ENCODE results near the gene CA12.

The CA12 gene

GRCh38 chr15:63299943-63300575 lies 81.6 kb downstream of the CA12 start:
- no peak for DNase-seq

DNA sequence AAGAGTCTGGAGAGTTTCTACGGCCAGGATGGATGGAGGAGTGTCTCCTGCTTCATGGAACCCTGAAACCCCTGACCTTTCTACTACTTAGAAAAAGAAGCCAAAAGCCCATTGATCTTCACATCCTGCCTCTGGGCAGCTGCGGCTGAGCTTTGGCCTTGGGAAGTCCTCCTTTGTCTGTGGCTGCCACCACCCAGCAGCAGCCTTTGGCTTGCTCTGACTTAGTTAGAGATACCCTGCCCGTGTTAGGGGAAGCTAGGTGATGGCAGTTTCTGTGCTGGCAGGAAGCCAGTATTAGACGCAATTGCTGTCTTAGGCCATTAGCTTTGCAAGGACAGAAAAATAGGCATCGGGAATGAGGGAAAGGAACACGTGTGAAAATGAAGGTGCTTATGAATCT lies 85.5 kb downstream of the CA12 start:
- no peak for DNase-seq

GRCh38 chr15:63295341-63295740 lies 86.3 kb downstream of the CA12 start:
- DNase-seq = no peak

- DNase-seq = no peak
These were observed 87.3 kb downstream of the CA12 start for GRCh38 chr15:63294359-63294758.

GRCh38 chr15:63292771-63293170 lies 88.9 kb downstream of the CA12 start:
- DNase-seq = no peak

GRCh38 chr15:63292241-63292640 lies 89.4 kb downstream of the CA12 start:
- DNase-seq = no peak

DNA sequence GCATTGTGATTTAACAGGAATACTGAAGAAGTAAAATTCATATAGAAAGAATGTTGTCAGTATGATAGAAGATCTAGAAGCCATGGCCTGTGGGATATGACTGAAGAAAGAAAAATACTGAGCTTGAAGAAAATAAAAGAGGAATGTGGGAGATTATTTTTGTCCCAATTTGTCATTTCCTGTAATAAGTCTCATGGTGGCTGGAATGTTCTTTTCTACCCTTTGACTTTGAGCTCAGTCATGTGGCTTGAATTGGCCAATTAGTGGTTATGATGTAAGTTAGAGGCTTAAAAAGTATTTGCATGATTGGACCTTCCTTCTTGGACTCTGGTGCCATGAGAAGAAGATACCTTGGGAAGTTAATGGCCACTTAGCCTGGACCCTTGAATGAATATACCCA lies 90.1 kb downstream of the CA12 start:
- DNase-seq = no peak

GRCh38 chr15:63288778-63289378 lies 92.8 kb downstream of the CA12 start:
- DNase-seq = peak in 1 of 2 experiments; percentile 19

DNA sequence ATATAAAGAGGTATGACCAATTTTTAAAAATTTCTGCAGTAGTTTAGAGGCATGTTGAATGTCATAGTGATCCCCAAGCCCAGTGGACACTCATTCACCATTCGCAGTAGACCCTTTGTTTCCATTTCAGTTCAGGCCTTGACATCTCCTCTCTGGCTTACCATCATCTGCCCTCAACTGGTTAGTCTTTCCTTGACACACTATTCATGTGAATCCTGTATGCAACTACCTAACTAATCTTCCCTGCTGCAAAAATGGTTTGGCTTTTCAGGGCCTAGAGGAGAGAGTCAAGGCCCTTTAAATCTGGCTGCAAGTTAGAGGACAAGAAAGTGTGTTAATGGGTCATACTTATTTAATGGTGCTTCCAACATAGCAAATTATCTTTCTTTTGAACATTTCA lies 93.3 kb downstream of the CA12 start:
- DNase-seq = no peak

DNA sequence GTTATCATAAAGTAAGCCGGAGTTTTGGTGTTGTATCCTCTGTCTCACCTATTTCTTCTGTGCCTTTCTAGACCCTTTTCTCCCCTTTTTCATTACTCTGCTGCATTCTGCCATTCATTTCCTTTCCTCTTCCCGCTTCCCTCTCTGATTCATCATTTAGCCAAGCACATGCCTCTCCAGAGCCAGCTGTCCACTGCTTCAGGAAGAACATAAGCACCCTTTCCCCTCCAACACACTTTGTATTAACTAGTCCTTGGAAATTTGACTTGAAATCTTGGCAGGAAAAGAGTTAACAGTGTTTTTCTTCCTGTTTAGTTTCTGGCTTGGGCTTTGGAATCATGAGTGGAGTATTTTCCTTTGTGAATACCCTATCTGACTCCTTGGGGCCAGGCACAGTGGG lies 94.5 kb downstream of the CA12 start:
- DNase-seq = no peak

GRCh38 chr15:63284335-63284734 lies 97.3 kb downstream of the CA12 start:
- DNase-seq = no peak

DNA sequence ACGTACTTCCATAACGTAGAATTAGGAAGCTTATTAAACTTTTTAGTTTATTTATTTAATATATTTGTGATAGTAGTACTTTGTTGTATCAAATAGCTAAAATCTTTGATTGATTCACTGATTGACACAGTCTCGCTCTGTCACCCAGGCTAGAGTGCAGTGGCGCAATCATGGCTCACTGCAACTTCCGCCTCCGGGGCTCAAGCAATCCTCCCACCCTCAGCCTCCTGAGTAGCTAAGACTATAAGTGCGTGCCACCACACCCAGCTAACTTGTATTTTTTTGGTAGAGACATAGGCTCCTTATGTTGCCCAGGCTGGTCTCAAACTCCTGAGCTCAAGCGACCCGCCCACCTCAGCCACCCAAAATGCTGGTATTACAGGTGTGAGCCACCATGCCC lies 98.5 kb downstream of the CA12 start:
- DNase-seq = no peak

- no peak for DNase-seq
These were observed 103.7 kb downstream of the CA12 start for GRCh38 chr15:63277893-63278456.

GRCh38 chr15:63277038-63277892 lies 104.4 kb downstream of the CA12 start, which contains the start of gene APH1B:
Gene APH1B, plus strand, starts transcription at chr15:63277605. Its CDS starts 19 bp downstream, at chr15:63277624.
- peak; percentile 64 to 82 for DNase-seq

DNA sequence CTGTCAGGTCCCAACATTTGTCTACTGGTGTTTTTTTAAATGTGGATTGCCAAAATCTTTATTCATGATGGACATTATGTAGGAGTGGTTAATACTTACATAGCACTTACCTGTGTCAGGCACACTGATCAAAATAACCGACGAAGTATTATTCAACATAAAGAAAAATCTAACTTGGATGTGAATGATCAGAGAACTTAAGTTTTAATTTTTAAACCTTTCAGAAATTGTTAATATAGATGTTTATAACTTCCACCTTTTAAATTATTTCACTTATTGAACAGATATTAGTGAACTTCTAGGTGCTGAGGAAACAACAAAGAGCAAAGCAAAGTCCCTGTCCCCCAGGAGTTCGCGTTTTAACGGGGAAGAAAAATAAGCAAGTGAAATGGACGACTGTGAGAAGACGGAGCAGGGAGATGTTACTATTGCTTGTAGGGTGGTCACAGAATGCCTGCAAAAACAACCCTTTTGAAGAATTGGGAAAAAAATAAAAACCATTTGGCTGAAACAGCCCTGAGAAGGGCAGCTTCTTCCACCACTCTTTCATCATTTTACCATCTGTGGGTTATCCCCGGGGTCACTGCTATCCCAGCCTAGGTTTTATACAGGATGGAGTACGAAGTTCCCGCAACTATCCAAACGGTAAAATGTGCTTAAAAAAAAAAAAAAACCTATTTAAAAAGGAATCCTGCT lies 105.2 kb downstream of the CA12 start:
- DNase-seq = no peak

DNA sequence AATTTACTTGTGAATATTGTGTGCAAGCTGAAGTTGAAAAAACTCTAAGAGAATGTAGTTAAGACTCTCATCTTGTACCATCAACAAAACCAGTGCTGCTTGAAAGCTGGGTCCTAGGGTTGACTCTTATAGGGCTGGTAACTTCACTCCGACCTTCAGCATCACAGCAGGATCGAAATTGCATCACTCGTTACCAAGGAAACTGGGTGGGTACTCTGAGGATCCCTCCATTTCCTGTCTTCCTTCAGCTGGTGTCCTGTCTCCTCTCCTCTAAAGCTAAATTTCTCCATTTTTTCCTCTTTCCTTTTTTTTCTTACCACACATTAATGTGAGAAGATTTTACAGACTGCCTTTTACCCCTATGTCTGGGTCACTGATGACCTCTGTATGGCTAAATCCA lies 107.2 kb downstream of the CA12 start:
- no peak for DNase-seq

Data from NCI-H1930 (cell line).